HL-60 (cell line): Measurements from ENCODE around the gene RBM12.

ENCODE experiments used
- GABPA ChIP-seq: IDR thresholded peaks from 2 replicates; pipeline ENCODE4 v1.6.1; 2012; ENCODE audit warnings: low read depth
- POLR2AphosphoS5 ChIP-seq: IDR thresholded peaks from 2 replicates; pipeline ENCODE4 v1.6.1; 2012; ENCODE audit warnings: low read depth
- TF ChIP-seq, protein P1 (sequence below): IDR thresholded peaks from one replicate; pipeline ENCODE4 v1.5.1; 2011; ENCODE audit warnings: low read length, control low read depth, inconsistent platforms; ENCODE audit not compliant: insufficient read depth

DNA sequence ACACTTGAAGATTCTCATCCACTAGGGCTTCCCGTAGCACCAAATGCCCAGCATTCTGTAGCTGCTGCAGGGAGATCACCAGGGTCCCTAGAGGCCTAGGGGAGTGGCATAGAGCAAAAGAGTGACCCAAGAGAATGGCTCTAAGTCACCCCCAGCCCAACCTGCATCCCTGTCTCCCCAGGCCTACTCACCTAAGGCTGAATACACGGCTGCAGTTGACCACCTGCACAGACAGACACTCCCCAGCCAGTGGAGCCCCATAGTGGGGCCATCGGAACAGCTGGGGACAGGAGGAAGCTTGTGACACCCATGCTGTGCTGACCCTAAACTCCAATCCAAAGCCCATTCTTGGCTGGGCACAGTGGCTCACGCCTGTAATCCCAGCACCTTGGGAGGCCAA, 58.6 kb downstream of the RBM12 start:
- TF ChIP-seq, protein P1, sequence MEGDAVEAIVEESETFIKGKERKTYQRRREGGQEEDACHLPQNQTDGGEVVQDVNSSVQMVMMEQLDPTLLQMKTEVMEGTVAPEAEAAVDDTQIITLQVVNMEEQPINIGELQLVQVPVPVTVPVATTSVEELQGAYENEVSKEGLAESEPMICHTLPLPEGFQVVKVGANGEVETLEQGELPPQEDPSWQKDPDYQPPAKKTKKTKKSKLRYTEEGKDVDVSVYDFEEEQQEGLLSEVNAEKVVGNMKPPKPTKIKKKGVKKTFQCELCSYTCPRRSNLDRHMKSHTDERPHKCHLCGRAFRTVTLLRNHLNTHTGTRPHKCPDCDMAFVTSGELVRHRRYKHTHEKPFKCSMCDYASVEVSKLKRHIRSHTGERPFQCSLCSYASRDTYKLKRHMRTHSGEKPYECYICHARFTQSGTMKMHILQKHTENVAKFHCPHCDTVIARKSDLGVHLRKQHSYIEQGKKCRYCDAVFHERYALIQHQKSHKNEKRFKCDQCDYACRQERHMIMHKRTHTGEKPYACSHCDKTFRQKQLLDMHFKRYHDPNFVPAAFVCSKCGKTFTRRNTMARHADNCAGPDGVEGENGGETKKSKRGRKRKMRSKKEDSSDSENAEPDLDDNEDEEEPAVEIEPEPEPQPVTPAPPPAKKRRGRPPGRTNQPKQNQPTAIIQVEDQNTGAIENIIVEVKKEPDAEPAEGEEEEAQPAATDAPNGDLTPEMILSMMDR = no peak
- TF ChIP-seq GABPA = no peak
- TF ChIP-seq POLR2AphosphoS5 = no peak
